IMR-90 (cell line): Measurements from ENCODE around the gene ZC3H15.
"Not testable (repeated sequence)": the region's sequence is repeated elsewhere in the genome, so short reads cannot be mapped to it uniquely, and the experiment has no call there.

Experiments used
- CTCF ChIP-seq: conservative IDR thresholded peaks from 2 replicates; pipeline ENCODE4 v1.5.1; 2012; ENCODE audit warnings: mild to moderate bottlenecking, low read depth, low read length, improper control_type of control experiment
- MAFK ChIP-seq: IDR thresholded peaks from 2 replicates; pipeline ENCODE4 v1.6.1; 2012; ENCODE audit warnings: low read depth, low read length, improper control_type of control experiment
- MXI1 ChIP-seq: IDR thresholded peaks from 2 replicates; pipeline ENCODE4 v1.6.1; 2012; ENCODE audit warnings: low read depth, mild to moderate bottlenecking, low read length, moderate library complexity, borderline replicate concordance
- NFE2L2 ChIP-seq: fragments of 150-350 bp; IDR thresholded peaks from 2 replicates; pipeline ENCODE4 v1.6.1; 2016; ENCODE audit warnings: low read depth, mild to moderate bottlenecking, low read length
- POLR2A ChIP-seq: IDR thresholded peaks from 2 replicates; pipeline ENCODE4 v1.6.1; 2012; ENCODE audit warnings: mild to moderate bottlenecking, low read depth, low read length
- RAD21 ChIP-seq: IDR thresholded peaks from 2 replicates; pipeline ENCODE4 v1.6.1; 2012; ENCODE audit warnings: low read length, improper control_type of control experiment
- RFX5 ChIP-seq: IDR thresholded peaks from 2 replicates; pipeline ENCODE4 v1.8.0; 2012; ENCODE audit warnings: low read depth, mild to moderate bottlenecking, low read length, moderate library complexity
- USF2 ChIP-seq: fragments of 150-350 bp; IDR thresholded peaks from 2 replicates; pipeline ENCODE4 v1.6.1; 2017; ENCODE audit warnings: mild to moderate bottlenecking, antibody characterized with exemption, low read length, low read depth

- TF ChIP-seq POLR2A, USF2, CTCF, RFX5, MXI1, RAD21, NFE2L2, MAFK: not testable (repeated sequence)
Observed at GRCh38 chr2:186472722-186473493, 13.2 kb upstream of the ZC3H15 start.
